Embryonic facial prominence (tissue), 1 donor: ENCODE data around the gene MSANTD2.

ENCODE experiments used
- DNase-seq: peaks from one replicate; pipeline ENCODE4 v3.0.0-alpha.2; 2016; ENCODE audit errors: extremely low spot score

The MSANTD2 gene

DNA sequence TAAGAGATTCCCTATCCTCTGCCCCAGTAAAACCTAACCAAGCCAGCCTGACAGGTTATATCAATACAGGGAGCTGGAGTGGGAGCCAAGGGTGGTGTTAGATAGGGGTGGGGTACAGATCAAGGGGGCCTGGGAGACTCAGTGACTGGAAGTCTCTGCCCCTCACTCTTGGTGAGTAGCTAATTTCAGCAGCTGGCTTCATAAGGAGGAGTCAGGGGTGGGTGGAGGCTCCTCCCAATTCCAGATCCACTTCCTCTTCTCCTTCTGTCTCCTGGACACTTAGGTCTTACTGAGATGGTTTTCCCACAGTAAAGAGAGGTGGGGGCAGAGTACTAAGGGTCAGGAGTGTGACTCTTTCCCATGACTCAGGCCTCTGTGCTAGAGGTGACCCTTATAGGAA, 47.0 kb downstream of the MSANTD2 start:
- DNase-seq: no peak

DNA sequence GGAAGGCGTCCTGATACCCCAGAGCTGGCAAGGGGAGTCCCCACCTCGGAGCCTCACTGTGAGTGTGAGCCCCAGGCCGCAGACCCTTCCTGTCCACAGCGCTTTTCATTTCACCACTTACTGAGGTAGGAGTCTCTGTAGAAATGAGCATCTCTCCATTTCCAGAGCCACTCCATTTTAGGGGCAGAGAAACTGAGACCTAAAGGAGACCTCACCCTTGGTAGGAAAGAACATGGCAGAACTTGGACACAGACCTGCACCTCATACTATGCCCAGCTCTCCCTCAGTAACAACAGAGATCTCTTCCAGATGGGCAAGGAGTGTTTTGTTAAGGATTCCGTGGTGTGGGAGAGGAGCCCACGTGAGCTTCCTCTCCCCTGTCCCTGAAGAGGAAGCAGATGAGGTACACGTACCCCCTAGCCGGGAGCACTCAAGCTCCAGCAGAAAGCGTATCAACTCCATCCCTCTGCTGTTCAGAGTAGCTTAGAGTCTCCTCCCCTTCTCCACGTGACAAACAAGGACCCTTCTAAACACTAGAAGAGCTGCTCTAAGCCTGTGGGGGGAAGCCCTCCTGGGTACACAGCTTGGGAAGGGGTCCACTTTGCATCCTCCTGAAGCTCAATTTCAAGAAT, 47.6 kb downstream of the MSANTD2 start:
- no peak for DNase-seq

- DNase-seq: no peak
Observed at GRCh38 chr11:124751741-124752470, 48.3 kb downstream of the MSANTD2 start, which contains the start of gene VSIG2. TSS of gene VSIG2 (minus strand) at chr11:124752255. CDS start at chr11:124752137, 118 bp downstream.

GRCh38 chr11:124751391-124751740, 48.8 kb downstream of the MSANTD2 start:
- no peak for DNase-seq

DNA sequence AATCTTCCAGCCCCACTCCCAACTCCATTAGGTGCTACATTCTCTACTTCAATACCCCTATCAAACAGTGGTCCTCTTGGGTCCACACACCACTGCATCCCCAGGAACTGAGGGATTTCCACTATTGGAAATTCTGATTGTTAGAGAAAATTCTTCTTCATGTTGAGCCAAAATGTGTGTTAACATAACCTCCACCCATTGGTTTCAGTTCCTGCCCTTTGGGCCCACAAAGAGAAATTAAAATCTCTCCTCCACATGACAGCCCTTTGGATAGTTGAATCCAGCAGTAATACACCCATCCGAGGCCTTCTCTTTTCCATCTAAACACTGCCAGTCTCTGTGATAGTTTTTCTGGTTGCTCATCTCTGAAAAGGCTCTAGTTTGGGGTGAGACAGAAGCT, 50.3 kb downstream of the MSANTD2 start:
- DNase-seq: no peak

GRCh38 chr11:124748481-124749343, 51.5 kb downstream of the MSANTD2 start:
- no peak for DNase-seq

- no peak for DNase-seq
Observed at GRCh38 chr11:124748100-124748418, 52.1 kb downstream of the MSANTD2 start.

DNA sequence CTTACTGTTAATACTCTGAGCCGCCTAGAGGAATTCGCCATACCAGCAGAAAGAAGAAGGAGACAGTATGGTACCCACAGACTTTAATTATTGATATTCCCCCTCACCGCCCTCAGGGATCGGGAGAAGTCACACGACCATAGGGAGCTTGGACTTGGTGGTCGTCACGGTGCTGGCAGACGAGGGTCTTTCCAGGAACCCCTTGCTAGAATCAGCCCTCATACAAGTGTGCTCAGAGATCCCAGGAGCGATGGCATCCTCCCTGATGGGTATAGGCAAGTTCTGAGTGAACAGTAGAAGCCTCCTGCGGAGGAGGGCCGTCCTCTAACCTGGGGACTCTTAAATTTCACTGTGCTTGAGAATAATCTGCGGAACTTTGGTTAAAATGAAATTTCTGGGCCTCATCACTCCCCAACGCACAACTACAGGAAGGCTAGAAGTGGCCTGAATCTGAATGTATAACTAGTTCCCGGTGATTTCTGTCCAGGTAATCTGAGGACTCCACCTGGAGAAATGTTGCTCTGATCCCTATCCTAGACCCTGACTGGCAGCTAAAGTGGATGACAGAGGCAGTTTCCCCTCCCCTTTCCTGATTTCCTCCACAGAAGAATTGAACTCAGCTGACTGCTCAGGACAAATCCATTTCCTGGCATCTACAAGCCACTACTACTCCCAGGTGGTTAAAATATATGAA, 52.7 kb downstream of the MSANTD2 start:
- DNase-seq: no peak

GRCh38 chr11:124746621-124747243, 53.5 kb downstream of the MSANTD2 start:
- no peak for DNase-seq

GRCh38 chr11:124745835-124746620, 54.2 kb downstream of the MSANTD2 start:
- DNase-seq: no peak

DNA sequence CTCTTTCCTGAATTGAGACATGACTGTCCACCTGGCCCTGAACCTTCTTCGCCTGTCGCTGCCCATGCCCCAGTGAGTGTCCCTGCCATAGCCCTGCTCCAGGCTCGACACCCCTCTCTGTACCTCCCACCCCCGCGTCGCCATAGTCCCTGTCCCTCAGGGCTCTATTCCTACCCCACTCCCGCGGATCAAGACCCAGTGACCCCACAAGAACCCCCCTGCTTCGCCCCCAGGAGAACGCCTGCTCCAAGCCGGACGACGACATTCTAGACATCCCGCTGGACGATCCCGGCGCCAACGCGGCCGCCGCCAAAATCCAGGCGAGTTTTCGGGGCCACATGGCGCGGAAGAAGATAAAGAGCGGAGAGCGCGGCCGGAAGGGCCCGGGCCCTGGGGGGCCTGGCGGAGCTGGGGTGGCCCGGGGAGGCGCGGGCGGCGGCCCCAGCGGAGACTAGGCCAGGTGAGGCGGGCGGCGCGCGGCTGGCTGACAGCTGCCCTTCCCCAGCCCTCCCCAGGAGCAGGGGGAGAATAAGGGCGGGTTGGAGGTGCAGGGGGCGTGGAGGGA, 54.9 kb downstream of the MSANTD2 start:
- no peak for DNase-seq

- DNase-seq: no peak
Observed at GRCh38 chr11:124743050-124743449, 57.2 kb downstream of the MSANTD2 start.

GRCh38 chr11:124742555-124742954, 57.7 kb downstream of the MSANTD2 start:
- DNase-seq: no peak

DNA sequence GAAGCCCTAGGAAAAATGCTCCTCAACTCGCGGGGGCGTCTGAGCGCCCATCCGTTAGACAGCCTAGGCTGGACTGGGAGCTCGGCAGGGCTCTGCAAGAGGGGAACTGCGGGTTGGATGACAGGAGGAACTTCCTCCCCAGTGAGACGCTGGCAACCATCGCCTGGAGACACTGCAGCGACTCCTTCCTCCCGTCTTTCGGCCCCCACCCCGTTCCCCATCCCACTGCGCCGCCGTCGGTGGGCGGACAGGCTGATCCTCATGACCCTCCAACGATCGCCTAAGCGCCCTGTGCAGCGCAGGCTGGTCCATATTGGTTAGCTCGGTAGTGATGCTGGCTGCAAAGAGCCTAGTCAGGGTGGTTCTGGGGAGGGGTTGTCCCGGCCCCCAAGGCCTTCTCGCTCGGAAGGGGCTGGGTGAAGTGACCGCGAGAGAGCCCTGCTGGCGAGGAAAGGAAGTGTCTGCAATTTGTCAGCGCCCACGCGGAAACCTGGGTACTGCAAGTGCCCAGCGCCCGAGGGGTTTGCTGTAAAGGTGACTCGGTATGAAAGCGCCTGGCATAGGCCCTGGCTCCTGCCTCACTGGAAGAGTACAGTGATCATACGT, 59.8 kb downstream of the MSANTD2 start:
- DNase-seq: no peak

GRCh38 chr11:124739479-124740276, 60.5 kb downstream of the MSANTD2 start, which contains the start of gene NRGN:
TSS of gene NRGN (plus strand) at chr11:124739942. CDS start at chr11:124740085, 143 bp downstream.
- peak; percentile 84 for DNase-seq

DNA sequence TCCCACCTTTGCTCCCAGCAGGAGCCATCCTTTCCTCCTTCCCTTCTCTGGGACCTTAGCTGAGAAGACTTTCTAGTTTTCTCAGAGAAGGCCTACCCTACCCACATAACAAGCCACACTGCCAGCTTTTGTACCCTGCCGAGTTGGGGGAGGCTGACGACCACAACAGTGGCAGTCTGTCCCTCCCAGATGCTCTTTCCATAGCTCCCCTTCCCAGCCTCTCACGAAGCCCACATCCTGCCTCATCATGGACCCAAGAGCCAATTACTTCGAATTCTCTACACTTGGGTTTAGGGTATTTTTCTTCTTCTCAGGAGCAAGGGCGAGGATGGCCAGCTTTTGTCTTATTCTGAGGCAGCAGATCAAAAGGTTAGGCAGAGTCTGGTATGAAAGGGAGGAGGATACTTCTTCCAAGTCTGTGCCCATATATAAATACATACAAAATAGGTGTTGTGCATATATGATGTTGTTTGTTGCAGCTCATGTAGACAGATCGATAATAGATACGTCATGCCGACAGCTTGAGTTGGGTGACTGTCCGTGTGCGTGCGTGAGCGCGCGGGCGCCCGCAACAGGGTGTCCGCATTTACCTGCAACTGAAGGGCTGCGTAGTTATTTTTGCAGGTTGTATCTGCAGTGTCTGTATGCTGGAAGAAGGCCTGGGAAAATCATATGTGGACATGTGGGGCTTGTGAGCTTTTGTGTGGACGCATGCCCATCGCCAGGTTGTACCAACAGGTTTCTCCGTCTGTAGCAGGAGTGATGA, 61.3 kb downstream of the MSANTD2 start:
- DNase-seq: no peak

- no peak for DNase-seq
Observed at GRCh38 chr11:124737638-124738305, 62.4 kb downstream of the MSANTD2 start.

- no peak for DNase-seq
Observed at GRCh38 chr11:124736736-124737135, 63.5 kb downstream of the MSANTD2 start.
